H1 (cell line): Measurements from ENCODE around the gene CRHR2. TPM values are rescaled to one million over a fixed set of nuclear protein-coding genes. Genes with fewer than 3 reads are reported as not detected.

Experiments used
- BCL11A ChIP-seq, 2 experiments: IDR thresholded peaks; one replicate each; pipeline ENCODE4 v1.6.1; 2011; ENCODE audit warnings: low read depth in 2 of 2, low read length in 2 of 2, mild to moderate bottlenecking in 2 of 2
- BRCA1 ChIP-seq: IDR thresholded peaks from 2 replicates; pipeline ENCODE4 v1.6.1; 2012; ENCODE audit warnings: low read depth, low read length, improper control_type of control experiment
- CREB1 ChIP-seq: IDR thresholded peaks from 2 replicates; pipeline ENCODE4 v1.6.1; 2012; ENCODE audit warnings: inconsistent platforms
- EP300 ChIP-seq, 2 experiments: IDR thresholded peaks; 1 replicate in 1 of 2; 2 replicates in 1 of 2; pipeline ENCODE4 v1.6.1; 2011 to 2012; ENCODE audit warnings: low read depth in 2 of 2, low read length in 2 of 2, mild to moderate bottlenecking in 2 of 2, borderline replicate concordance in 1 of 2, inconsistent platforms in 1 of 2, moderate library complexity in 1 of 2
- GABPA ChIP-seq: IDR thresholded peaks from 2 replicates; pipeline ENCODE4 v1.6.1; 2011; ENCODE audit warnings: mild to moderate bottlenecking, low read length, moderate library complexity, borderline replicate concordance; ENCODE audit not compliant: insufficient read depth
- PHF8 ChIP-seq: fragments of 200-600 bp; sonication (generic); conservative IDR thresholded peaks from 2 replicates; pipeline ENCODE4 v1.7.1; 2012; ENCODE audit warnings: low read depth, mild to moderate bottlenecking, inconsistent platforms, low read length, moderate library complexity
- polyA plus RNA-seq, 7 experiments: library from polyadenylated mRNA; depleted of rRNA in 3 of 7; stranded (reverse) in 5 of 7; unstranded in 2 of 7; fragments of >200 nt in 5 of 7; fragments of 200-250 nt in 2 of 7; gene quantifications; 1 replicate in 5 of 7; 2 replicates in 1 of 7; 4 replicates in 1 of 7; pipeline versions ENCODE4 v1.2.1 to v1.2.3, GENCODE V29; 2011 to 2013; ENCODE audit warnings: missing spikeins in 2 of 7, mixed read lengths in 2 of 7
- total RNA-seq: library from RNA; stranded (reverse); fragmentation: NEBNext Ultra II Directional; extraction: Animal tissue kit (Norgen Biotek cat#: 25700); gene quantifications from 2 replicates; pipeline ENCODE4 v1.2.1, GENCODE V29; 2021
- TF ChIP-seq, protein P1 (sequence below): IDR thresholded peaks from 2 replicates; pipeline ENCODE4 v1.6.1; 2012; ENCODE audit warnings: inconsistent platforms

Gene CRHR2
- total and polyA plus RNA-seq, 2 of the 8 experiments (the other 6 are each of a cell fraction or from before 2014, with no cell fraction given), result 0.37 to 1.3 TPM

DNA sequence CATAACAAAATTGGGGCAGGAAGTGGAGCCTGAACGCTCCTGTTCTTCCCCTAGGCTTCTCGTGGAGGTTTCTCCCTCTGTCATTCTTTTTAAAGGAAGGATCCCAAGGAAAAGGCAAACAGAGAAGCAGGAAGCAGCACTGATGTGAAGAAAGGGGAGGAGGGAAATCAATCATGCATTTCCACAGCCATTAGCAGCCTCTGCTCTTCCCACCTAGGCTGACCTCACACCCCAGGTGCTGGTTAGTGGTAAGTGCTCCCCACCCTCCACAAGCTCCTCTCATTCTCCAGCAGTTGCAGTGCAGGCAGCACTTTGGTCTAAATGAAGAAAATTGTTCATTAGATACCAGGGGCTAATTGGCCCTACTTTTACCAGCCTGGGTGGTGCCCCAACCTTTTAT is 2.6 kb downstream of the CRHR2 start (continued):
- TF ChIP-seq, protein P1, sequence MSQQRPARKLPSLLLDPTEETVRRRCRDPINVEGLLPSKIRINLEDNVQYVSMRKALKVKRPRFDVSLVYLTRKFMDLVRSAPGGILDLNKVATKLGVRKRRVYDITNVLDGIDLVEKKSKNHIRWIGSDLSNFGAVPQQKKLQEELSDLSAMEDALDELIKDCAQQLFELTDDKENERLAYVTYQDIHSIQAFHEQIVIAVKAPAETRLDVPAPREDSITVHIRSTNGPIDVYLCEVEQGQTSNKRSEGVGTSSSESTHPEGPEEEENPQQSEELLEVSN, result no peak
- TF ChIP-seq CREB1, result no peak
- no peak for TF ChIP-seq BRCA1
- TF ChIP-seq GABPA, result no peak
- no peak for TF ChIP-seq EP300 (IDR thresholded peaks at IDR 0.05; ENCODE audit: borderline replicate concordance in 1 of 2, low read depth in 2 of 2, low read length in 2 of 2)
- no peak for TF ChIP-seq BCL11A (IDR thresholded peaks at IDR 0.05; ENCODE audit: low read depth in 2 of 2, low read length in 2 of 2)
- no peak for TF ChIP-seq PHF8
